Stimulated activated CD8-positive, alpha-beta memory T cell treated with anti-CD3 and anti-CD28 coated beads, Interleukin-7, amount 100 ng/mL, for 24 hours (primary cell): Measurements from ENCODE around the gene AFDN.

Source experiments
- DNase-seq: peaks from one replicate; pipeline ENCODE4 v3.0.0-alpha.2; 2020; ENCODE audit warnings: low read depth

Gene AFDN

GRCh38 chr6:167796192-167796981, 30.3 kb upstream of the AFDN start:
- DNase-seq, result no peak

DNA sequence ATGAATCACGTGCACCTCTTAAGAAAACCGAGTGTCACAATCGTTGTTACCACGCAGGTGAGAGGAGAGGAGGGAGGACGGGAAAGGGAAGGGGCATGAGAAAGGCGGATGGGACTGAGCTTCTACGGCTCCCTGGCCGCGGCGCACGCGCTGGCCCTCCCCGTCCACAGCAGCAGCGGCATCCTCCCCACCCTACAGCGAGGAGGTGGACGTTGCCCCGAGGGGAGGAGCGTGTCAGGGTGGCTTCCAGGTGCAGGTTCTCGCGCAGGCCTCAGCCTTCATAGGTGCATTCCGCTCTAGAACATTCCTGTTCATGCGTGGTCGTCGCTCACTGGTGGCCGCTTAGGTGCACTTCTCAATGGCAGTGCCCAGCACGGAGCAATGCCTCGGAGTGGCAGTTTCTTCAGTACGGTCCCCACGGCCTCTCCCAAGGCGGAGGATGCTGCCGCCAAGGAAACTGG, 29.7 kb upstream of the AFDN start:
- DNase-seq, result no peak

GRCh38 chr6:167797476-167798265, 29.0 kb upstream of the AFDN start:
- DNase-seq, result no peak

DNA sequence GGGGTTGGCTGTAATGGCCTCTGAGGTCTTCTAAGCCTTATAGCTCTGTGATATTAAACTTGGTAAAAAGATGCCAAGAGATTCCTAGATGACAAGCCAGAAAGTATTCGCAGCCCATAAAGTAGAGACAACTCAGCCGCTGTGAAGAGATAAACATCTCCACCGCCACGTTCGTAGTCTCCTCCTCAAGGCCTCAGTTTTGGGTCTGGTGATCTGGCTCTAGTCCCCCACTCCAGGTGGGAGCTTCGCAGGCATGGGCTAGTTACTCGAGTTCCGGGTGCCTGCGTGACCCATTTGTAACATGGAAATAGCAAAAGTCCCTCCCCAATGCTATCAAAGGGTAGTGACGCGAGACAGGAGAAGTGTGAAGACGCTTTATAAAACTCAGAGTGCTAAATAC, 28.3 kb upstream of the AFDN start:
- no peak for DNase-seq

DNA sequence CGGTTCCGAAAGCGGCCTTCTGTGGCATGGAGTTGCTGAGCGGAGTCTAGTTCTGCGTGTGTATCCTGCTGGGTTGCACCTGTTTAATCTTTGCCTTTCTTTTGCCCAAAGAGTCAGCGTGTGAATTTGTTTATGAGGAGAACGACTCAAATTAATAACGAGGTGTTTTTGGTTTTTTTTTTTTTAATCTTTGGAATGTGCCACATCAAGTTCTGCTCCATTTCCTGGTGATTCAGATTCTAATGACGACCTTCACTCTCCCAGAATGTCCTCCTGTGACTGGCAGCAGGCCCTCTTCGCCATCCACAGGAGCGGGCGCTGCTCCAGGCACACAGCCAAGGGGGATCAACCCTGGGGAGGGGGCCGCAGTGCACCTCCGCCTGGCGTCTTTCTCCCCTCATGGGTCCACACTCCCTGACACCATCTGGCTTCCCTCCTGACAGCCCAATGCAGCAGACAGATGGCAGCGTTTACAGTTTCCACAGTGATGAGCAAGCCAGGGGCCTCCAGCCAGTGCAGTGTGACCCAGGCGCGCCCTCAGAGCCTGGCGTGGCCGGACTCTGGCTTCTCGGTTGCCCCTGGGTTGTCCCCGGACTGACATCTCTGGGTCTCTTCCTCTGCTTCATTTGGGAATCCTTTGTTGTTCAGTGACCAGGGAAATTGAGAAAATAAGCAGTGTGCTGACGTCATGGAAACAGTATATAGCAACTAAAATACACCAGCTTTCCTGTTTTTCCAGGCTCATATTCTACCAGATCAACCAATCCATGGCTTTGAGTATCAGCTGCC, 27.5 kb upstream of the AFDN start:
- DNase-seq, result no peak

DNA sequence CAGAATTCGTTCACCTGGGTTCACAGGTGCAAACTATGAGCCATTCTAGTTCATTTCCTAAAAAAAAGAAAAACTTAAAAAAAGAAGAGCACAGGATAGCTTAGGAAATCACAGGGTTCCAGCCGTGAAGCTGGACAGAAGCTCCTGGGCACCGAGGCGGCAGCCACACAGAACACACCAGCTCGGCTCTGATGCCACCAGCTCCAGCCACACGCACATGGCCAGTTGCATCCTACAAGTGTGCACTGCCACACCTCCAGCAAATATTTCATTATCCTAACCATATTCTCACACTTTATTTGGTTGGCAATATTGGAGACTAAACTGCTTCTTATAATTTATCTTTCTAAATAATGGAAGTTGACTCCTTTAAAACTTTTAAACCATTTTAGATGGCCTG, 26.2 kb upstream of the AFDN start:
- DNase-seq, result no peak

DNA sequence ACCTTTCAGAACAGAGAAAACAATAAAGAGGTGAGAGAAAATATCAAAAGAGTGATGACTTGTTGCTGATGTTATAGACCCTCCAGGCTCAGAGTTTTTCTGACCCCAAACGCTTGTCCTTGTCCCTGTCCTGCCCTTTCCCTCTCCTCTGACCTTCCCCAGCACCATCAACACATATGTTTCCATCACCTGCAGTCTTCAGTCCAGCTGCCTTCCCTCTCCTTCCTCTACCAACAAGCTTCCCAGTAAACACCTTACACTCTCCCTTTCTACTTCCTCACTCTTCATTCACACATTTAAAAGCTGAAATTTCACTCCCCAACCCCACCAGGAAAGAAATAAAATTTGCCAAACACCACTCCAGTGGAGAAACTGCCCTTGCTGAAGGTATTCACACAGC, 25.4 kb upstream of the AFDN start:
- no peak for DNase-seq

GRCh38 chr6:167802339-167802738, 24.4 kb upstream of the AFDN start:
- no peak for DNase-seq

DNA sequence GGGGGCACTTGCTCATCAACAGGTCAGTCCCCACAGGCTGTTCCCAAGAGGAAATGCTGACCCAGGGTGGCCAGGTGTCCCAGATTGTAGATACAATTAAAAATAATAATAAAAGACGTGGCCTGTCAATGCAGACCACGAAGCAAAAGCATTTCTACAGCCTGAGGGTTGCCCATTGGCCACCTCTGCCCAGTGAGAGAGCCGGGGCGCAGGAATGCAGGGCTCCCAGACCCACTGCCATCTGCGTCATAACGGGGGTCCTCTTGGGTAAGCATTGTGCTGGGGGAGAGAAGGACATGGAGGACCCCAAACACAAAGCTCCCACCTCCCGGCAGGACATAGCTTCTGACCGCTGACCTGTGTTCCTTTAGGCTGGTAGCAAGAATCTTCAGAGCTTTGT, 22.9 kb upstream of the AFDN start:
- no peak for DNase-seq

GRCh38 chr6:167804281-167805013, 22.3 kb upstream of the AFDN start:
- no peak for DNase-seq

DNA sequence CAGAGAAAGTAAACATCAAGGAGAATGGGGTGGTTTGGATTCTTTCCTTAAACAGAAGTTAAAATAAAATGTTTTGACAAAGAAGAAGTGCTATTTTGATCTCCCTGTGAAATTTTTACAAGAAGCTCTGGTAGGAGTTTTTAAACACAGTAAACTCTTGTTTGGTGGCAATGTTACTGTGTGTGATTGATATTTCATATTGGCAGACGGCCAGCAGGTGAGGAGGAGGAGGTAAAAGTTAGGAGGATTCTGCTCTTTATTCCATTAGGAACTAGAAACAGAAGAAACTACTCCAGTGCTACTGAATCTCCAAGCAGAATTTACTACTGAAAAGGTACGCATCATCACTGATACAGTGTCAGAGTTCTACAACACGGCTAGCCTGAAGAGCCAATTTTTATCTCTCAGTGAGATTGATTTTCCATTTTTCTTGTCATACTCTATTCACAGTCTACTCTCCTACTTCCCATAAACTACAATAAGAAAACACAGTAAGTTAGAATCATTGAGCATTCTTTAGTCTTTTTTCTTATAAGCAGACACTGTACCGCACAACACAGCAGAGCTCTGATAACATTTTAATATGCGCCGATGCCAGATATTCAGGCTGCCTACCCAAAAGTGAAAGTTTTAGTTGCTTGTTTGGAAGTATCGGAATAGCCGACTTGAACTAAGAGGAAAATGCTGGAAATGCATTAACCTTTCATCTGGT, 21.2 kb upstream of the AFDN start:
- no peak for DNase-seq

DNA sequence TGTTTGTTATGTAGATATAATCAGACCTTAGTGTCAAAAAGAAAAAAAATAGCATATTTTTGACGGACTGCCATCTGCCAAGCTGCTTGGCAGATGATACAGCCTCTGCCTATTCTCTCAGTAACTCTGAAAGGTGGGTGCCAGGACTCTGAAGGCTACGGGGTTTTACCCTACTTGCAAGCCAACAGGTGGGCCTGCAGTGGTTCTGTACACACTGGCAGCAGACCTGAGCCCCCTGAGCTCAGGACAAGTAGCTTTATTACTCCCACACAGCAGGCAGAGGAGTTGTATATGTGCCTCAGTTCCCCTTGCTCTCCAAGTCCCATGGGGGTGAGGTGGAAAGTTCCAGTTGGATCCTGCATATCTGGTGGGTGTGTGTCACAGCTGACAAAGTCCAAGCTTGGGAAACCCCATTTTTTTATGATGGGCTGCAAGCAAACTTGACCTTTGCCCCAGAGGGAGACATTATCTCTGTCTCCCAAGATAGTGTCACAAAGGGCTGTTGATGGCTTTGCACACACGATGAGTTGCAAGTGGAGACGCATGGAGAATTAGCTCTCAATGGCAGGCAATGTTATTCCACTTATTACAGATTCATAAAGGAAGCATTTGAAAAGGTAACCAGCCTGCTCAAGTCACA, 20.5 kb upstream of the AFDN start:
- no peak for DNase-seq

- no peak for DNase-seq
Measured at GRCh38 chr6:167807200-167807599, 19.5 kb upstream of the AFDN start.

GRCh38 chr6:167807756-167808155, 19.0 kb upstream of the AFDN start:
- no peak for DNase-seq

GRCh38 chr6:167811040-167811439, 15.7 kb upstream of the AFDN start:
- no peak for DNase-seq

DNA sequence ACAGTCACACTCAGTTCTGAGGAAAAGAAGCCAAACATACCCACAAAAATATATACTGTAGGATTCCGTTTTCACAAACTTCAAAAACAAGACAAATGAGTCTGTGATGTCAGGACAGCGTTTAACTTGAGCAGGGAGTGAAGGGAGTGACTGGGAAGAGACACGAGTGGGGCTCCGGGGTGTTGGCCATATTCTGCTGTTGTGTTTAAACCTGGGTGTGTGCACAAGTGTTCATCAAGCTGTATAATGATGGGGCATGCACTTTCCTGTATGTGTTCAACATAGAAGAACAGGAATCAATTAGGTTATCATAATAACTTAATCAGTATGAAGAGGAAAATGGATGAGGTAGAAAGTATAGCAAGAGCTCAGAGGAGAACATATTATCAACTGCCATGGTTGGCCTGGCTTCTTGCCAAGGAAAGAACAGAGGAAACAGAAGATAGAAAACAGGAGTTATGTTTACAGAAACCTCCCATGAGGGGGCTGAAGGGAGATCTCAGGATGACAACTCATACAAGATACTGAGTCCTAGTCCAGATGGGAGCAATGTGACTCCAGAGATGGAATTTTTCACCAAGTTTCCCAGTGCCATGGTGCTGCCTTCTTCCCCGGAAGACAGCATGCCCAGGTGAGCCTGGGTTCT, 15.1 kb upstream of the AFDN start:
- no peak for DNase-seq

GRCh38 chr6:167812088-167812487, 14.6 kb upstream of the AFDN start:
- DNase-seq, result no peak

- no peak for DNase-seq
Measured at GRCh38 chr6:167815296-167815980, 11.3 kb upstream of the AFDN start.

DNA sequence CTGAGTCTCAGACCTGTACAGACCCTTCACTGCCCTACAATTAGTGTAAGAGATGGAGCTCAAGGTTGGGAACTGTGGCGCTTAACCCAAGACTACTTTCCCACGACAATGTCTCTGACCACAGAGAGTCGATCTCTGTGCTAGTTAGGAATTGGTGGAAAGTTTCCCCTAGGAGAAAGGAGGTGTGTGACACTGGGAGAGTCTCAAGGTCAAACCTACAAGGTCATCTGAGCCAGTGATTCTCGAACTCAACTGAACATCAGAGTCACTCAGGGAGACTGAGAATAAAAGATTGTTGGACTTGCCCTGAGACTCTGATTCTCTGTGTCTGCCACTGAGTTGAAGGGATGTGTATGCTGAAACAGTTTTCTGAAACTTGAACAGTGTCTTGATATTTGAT, 9.7 kb upstream of the AFDN start:
- DNase-seq, result no peak

GRCh38 chr6:167817729-167818128, 9.0 kb upstream of the AFDN start:
- no peak for DNase-seq
